ENCODE measurements around the gene STX18.
A peak's percentile ranks its signal among the peaks of the same experiment; 100 is the strongest.

The STX18 gene

GRCh38 chr4:4385729-4386295 lies 156.0 kb downstream of the STX18 start:
- peaks cover 56% of the 10 kb centered on the region for H3K27me3 ChIP-seq (replicated peaks)
- no peak for TF ChIP-seq CTCF (IDR thresholded peaks at IDR 0.05; ENCODE audit: low read depth, low read length, missing control alignments)
- DNase-seq = no peak
- no peaks in the 10 kb centered on the region for H3K36me3 ChIP-seq (replicated peaks)
- in situ Hi-C loops (cut with HindIII; ENCODE audit: low pct_ligation_motif_present, low sequenced_read_pairs) = no loop called here
- no peak overlapping the region for H3K27ac ChIP-seq
- H3K4me3 ChIP-seq (ENCODE audit: low read depth, low read length) = no peak overlapping the region

- no peaks in the 10 kb centered on the region for H3K36me3 ChIP-seq (replicated peaks)
- peak; percentile 55 for TF ChIP-seq CTCF (IDR thresholded peaks at IDR 0.05; ENCODE audit: low read depth, low read length, missing control alignments)
- no peak overlapping the region for H3K4me3 ChIP-seq (ENCODE audit: low read depth, low read length)
- DNase-seq = no peak
- peaks cover 53% of the 10 kb centered on the region for H3K27me3 ChIP-seq (replicated peaks)
- in situ Hi-C loops (cut with HindIII; ENCODE audit: low pct_ligation_motif_present, low sequenced_read_pairs) = no loop called here
- H3K27ac ChIP-seq = no peak overlapping the region
Measured at GRCh38 chr4:4384837-4385236, 157.0 kb downstream of the STX18 start.

GRCh38 chr4:4383085-4383484 lies 158.8 kb downstream of the STX18 start:
- Histone ChIP-seq H3K36me3 (replicated peaks) (no peaks in the 10 kb centered on the region), H3K27me3 (replicated peaks) (peaks cover 45% of the 10 kb centered on the region), H3K4me3 (ENCODE audit: low read depth, low read length) (no peak overlapping the region), H3K27ac (no peak overlapping the region)
- TF ChIP-seq CTCF (IDR thresholded peaks at IDR 0.05; ENCODE audit: low read depth, low read length, missing control alignments) = no peak
- in situ Hi-C loops (cut with HindIII; ENCODE audit: low pct_ligation_motif_present, low sequenced_read_pairs) = no loop called here
- no peak for DNase-seq

GRCh38 chr4:4379540-4380087 lies 162.2 kb downstream of the STX18 start:
- Histone ChIP-seq H3K4me3 (ENCODE audit: low read depth, low read length) (no peak overlapping the region), H3K36me3 (replicated peaks) (no peaks in the 10 kb centered on the region), H3K27me3 (replicated peaks) (peaks cover 16% of the 10 kb centered on the region), H3K27ac (no peak overlapping the region)
- DNase-seq = no peak
- in situ Hi-C loops (cut with HindIII; ENCODE audit: low pct_ligation_motif_present, low sequenced_read_pairs) = no loop called here
- TF ChIP-seq CTCF (IDR thresholded peaks at IDR 0.05; ENCODE audit: low read depth, low read length, missing control alignments) = no peak

- in situ Hi-C loops (cut with HindIII; ENCODE audit: low pct_ligation_motif_present, low sequenced_read_pairs) = no loop called here
- H3K27ac ChIP-seq = no peak overlapping the region
- H3K36me3 ChIP-seq (replicated peaks) = no peaks in the 10 kb centered on the region
- no peak for TF ChIP-seq CTCF (IDR thresholded peaks at IDR 0.05; ENCODE audit: low read depth, low read length, missing control alignments)
- no peak for DNase-seq
- H3K4me3 ChIP-seq (ENCODE audit: low read depth, low read length) = no peak overlapping the region
- peaks cover 6% of the 10 kb centered on the region for H3K27me3 ChIP-seq (replicated peaks)
Measured at GRCh38 chr4:4377732-4378460, 164.0 kb downstream of the STX18 start.

All from brain microvascular endothelial cell (primary cell).